PC-9 (cell line): ENCODE results near the gene AGO1. TPM values are rescaled to one million over a fixed set of nuclear protein-coding genes. Genes with fewer than 3 reads are reported as not detected.

Experiments used
- BruUV-seq: library from RNA; stranded (reverse); fragments of 400-500 nt; replicated peaks from 2 replicates; lab custom pipeline; 2021; lab: Mats Ljungman, UMichigan
- CTCF ChIA-PET: fragments of 300-600 bp; sonication (Branson Sonifier 250); formaldehyde crosslinking; loops from one replicate; lab custom pipeline; 2022; ENCODE audit warnings: antibody characterized with exemption; lab: Charles Lee
- POLR2A ChIA-PET: fragments of 300-600 bp; sonication (Branson Sonifier 250); formaldehyde crosslinking; loops from one replicate; lab custom pipeline; 2022; ENCODE audit warnings: antibody characterized with exemption; ENCODE audit not compliant: unreplicated experiment; lab: Charles Lee
- DNase-seq, 2 experiments: peaks; one replicate each; pipeline versions ENCODE4 v3.0.0 to v3.0.0-alpha.2; 2015 to 2022; ENCODE audit warnings: mixed read lengths in 1 of 2
- H2AFZ ChIP-seq: fragments of 200-600 bp; sonication (generic); 2 replicates; pipeline ENCODE4 v1.8.1; 2017; ENCODE audit warnings: antibody characterized with exemption
- H3F3A ChIP-seq: fragments of 200-600 bp; sonication (generic); 2 replicates; pipeline ENCODE4 v1.8.1; 2017; ENCODE audit warnings: antibody characterized with exemption, mild to moderate bottlenecking, low read depth; ENCODE audit not compliant: insufficient read depth
- H3K27ac ChIP-seq: fragments of 200-600 bp; sonication (generic); 2 replicates; pipeline ENCODE4 v1.6.1; 2016; ENCODE audit warnings: mixed run types
- H3K27me3 ChIP-seq: fragments of 200-600 bp; sonication (generic); 2 replicates; pipeline ENCODE4 v1.6.1; 2016; ENCODE audit warnings: low read depth, mixed run types; ENCODE audit not compliant: insufficient read depth
- H3K36me3 ChIP-seq: fragments of 200-600 bp; sonication (generic); 2 replicates; pipeline ENCODE4 v1.6.1; 2016; ENCODE audit warnings: low read depth, mixed run types
- H3K4me1 ChIP-seq: fragments of 200-600 bp; sonication (generic); replicated peaks from 2 replicates; pipeline ENCODE4 v1.6.1; 2016; ENCODE audit warnings: mixed run types; ENCODE audit not compliant: insufficient read depth
- H3K4me2 ChIP-seq: fragments of 200-600 bp; sonication (generic); 2 replicates; pipeline ENCODE4 v1.6.1; 2017; ENCODE audit warnings: mixed run types
- H3K4me3 ChIP-seq: fragments of 200-600 bp; sonication (generic); 2 replicates; pipeline ENCODE4 v1.6.1; 2016; ENCODE audit warnings: mixed run types
- H3K79me2 ChIP-seq: fragments of 200-600 bp; sonication (generic); 2 replicates; pipeline ENCODE4 v1.6.1; 2017; ENCODE audit warnings: low read depth, mixed run types
- H3K9me2 ChIP-seq: fragments of 200-600 bp; sonication (generic); 2 replicates; pipeline ENCODE4 v1.8.1; 2017; ENCODE audit warnings: mild to moderate bottlenecking; ENCODE audit not compliant: insufficient read depth
- H3K9me3 ChIP-seq: fragments of 200-600 bp; sonication (generic); 2 replicates; pipeline ENCODE4 v1.8.1; 2016; ENCODE audit warnings: low read depth; ENCODE audit not compliant: insufficient read depth
- H4K20me1 ChIP-seq: fragments of 200-600 bp; sonication (generic); 2 replicates; pipeline ENCODE4 v1.8.1; 2017; ENCODE audit not compliant: insufficient read depth
- EZH2 ChIP-seq: fragments of 200-600 bp; sonication (generic); IDR thresholded peaks from 2 replicates; pipeline ENCODE4 v1.8.0; 2017; ENCODE audit warnings: antibody characterized with exemption, low read depth
- intact Hi-C: fragments of 100-400 bp; cut with micrococcal nuclease; formaldehyde crosslinking; loops from one replicate; pipeline ENCODE4 v1.10.0; 2022; ENCODE audit not compliant: unreplicated experiment
- total RNA-seq: library from RNA; stranded (reverse); gene quantifications from 2 replicates; pipeline ENCODE4 v1.2.3, GENCODE V29; 2021
- TF ChIP-seq, protein P1 (sequence below): fragments of 200-600 bp; sonication (generic); conservative IDR thresholded peaks from 2 replicates; pipeline ENCODE4 v1.6.1; 2017; ENCODE audit warnings: mixed run types, antibody characterized with exemption, mild to moderate bottlenecking, moderate library complexity

The AGO1 gene
- total RNA-seq, 1 experiment from 2014 or later: 66.0 TPM

DNA sequence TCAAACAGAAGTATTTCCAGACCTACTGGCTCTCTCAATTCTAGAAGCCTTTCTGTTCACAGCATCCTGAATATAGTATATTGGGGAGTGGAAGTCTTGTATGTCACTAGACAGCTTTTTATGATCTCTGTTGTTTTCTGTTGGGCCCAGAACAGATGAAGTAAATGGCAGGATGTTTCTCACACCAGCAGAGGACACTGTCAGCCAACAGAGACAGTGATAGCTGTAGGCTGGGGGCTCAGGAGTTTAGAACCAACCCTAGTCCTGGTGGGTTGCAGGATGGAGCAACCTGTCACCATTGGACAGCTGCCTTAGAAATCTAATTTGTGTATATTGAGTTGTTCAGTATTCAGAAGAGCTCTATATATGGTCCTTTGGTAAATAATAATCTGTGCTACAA is 16.9 kb downstream of the AGO1 start:
- no peaks in the 10 kb centered on the region for H3K27me3 ChIP-seq
- no peak overlapping the region for H3K4me3 ChIP-seq
- no peaks in the 10 kb centered on the region for H3K9me2 ChIP-seq
- BruUV-seq: no TSS peak
- H3K4me2 ChIP-seq: no peak overlapping the region
- DNase-seq: no peak
- no peak overlapping the region for H3K27ac ChIP-seq
- H3K4me1 ChIP-seq: no peaks in the 10 kb centered on the region
- ChIA-PET POLR2A (no interaction called here), CTCF (no interaction called here)
- 0 out of 2 replicates have a peak, but pooled peaks cover 3% of the 10 kb centered on the region for H3F3A ChIP-seq
- H4K20me1 ChIP-seq: no peaks in the 10 kb centered on the region
- peaks cover 24% of the 10 kb centered on the region for H3K36me3 ChIP-seq
- no peaks in the 10 kb centered on the region for H3K79me2 ChIP-seq
- TF ChIP-seq EZH2: no peak
- TF ChIP-seq, protein P1, sequence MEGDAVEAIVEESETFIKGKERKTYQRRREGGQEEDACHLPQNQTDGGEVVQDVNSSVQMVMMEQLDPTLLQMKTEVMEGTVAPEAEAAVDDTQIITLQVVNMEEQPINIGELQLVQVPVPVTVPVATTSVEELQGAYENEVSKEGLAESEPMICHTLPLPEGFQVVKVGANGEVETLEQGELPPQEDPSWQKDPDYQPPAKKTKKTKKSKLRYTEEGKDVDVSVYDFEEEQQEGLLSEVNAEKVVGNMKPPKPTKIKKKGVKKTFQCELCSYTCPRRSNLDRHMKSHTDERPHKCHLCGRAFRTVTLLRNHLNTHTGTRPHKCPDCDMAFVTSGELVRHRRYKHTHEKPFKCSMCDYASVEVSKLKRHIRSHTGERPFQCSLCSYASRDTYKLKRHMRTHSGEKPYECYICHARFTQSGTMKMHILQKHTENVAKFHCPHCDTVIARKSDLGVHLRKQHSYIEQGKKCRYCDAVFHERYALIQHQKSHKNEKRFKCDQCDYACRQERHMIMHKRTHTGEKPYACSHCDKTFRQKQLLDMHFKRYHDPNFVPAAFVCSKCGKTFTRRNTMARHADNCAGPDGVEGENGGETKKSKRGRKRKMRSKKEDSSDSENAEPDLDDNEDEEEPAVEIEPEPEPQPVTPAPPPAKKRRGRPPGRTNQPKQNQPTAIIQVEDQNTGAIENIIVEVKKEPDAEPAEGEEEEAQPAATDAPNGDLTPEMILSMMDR: no peak
- no peak overlapping the region for H2AFZ ChIP-seq
- intact Hi-C loops: no loop called here
- no peaks in the 10 kb centered on the region for H3K9me3 ChIP-seq

DNA sequence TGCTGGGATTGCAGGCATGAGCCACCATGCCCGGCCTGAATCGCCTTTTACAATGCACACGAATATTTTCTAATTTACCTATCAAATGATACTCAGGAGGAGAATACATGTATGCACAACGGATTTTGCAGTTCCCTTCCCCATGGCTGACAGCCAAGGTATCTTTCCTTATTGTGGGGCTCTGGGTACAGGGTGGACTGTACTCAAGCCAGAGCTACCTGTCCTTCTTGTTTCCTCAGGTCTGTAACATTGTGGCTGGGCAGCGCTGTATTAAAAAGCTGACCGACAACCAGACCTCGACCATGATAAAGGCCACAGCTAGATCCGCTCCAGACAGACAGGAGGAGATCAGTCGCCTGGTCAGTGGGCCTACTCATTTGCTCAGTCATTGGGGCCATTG is 18.2 kb downstream of the AGO1 start:
- no peaks in the 10 kb centered on the region for H3K79me2 ChIP-seq
- POLR2A ChIA-PET: no interaction called here
- H3K27me3 ChIP-seq: no peaks in the 10 kb centered on the region
- CTCF ChIA-PET: no interaction called here
- no peak overlapping the region for H3K4me2 ChIP-seq
- no peak for DNase-seq
- H3K27ac ChIP-seq: no peak overlapping the region
- TF ChIP-seq, protein P1: no peak
- no peak for TF ChIP-seq EZH2
- no peak overlapping the region for H3K4me3 ChIP-seq
- H3K4me1 ChIP-seq: no peaks in the 10 kb centered on the region
- H4K20me1 ChIP-seq: no peaks in the 10 kb centered on the region
- intact Hi-C loops: no loop called here
- no peak overlapping the region for H2AFZ ChIP-seq
- H3K9me2 ChIP-seq: no peaks in the 10 kb centered on the region
- H3F3A ChIP-seq: 0 out of 2 replicates have a peak, but pooled peaks cover 3% of the 10 kb centered on the region
- H3K36me3 ChIP-seq: peaks cover 23% of the 10 kb centered on the region; the same call in 1 of the 2 replicates
- no TSS peak for BruUV-seq
- H3K9me3 ChIP-seq: no peaks in the 10 kb centered on the region

DNA sequence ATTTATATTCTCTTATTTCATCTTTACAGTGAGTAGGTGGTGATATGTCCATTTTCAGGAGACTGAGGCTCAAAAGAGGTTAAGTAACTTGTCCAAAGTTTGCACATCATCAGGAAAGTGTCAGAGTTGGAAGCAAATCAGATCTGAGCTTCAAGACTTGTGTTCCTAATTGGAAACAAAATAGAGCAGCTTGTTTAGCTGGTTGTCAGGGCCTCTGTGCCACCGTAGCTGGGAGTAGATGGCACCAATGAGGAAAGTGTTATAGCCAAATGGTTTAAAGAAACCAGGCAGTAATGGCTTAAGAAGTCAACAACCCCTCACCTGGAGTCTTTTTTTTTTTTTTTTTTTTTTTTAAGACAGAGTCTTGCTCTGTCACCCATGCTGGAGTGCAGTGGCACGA is 19.7 kb downstream of the AGO1 start:
- H3K27ac ChIP-seq: no peak overlapping the region
- no peaks in the 10 kb centered on the region for H3K4me1 ChIP-seq
- H3K9me3 ChIP-seq: no peaks in the 10 kb centered on the region
- CTCF ChIA-PET: interaction anchor here (0.7 kb wide), 2 partner anchors 9 to 102 kb away, joined by 3 to 17 read pairs; no protein-coding TSS in a partner anchor
- no peak for DNase-seq
- H3K9me2 ChIP-seq: no peaks in the 10 kb centered on the region
- intact Hi-C loops: no loop called here
- POLR2A ChIA-PET: no interaction called here
- no peak for TF ChIP-seq EZH2
- TF ChIP-seq, protein P1: no peak
- H3K79me2 ChIP-seq: no peaks in the 10 kb centered on the region
- H3F3A ChIP-seq: 0 out of 2 replicates have a peak, but pooled peaks cover 3% of the 10 kb centered on the region
- no peaks in the 10 kb centered on the region for H4K20me1 ChIP-seq
- no peak overlapping the region for H3K4me2 ChIP-seq
- no peak overlapping the region for H3K4me3 ChIP-seq
- BruUV-seq: no TSS peak
- peaks cover 23% of the 10 kb centered on the region for H3K36me3 ChIP-seq
- no peak overlapping the region for H2AFZ ChIP-seq
- no peaks in the 10 kb centered on the region for H3K27me3 ChIP-seq
